ENCODE data around the gene SELENOH.

Gene SELENOH

GRCh38 chr11:57777969-57778317, 36.7 kb downstream of the SELENOH start (continued):
- TF ChIP-seq, protein P1, sequence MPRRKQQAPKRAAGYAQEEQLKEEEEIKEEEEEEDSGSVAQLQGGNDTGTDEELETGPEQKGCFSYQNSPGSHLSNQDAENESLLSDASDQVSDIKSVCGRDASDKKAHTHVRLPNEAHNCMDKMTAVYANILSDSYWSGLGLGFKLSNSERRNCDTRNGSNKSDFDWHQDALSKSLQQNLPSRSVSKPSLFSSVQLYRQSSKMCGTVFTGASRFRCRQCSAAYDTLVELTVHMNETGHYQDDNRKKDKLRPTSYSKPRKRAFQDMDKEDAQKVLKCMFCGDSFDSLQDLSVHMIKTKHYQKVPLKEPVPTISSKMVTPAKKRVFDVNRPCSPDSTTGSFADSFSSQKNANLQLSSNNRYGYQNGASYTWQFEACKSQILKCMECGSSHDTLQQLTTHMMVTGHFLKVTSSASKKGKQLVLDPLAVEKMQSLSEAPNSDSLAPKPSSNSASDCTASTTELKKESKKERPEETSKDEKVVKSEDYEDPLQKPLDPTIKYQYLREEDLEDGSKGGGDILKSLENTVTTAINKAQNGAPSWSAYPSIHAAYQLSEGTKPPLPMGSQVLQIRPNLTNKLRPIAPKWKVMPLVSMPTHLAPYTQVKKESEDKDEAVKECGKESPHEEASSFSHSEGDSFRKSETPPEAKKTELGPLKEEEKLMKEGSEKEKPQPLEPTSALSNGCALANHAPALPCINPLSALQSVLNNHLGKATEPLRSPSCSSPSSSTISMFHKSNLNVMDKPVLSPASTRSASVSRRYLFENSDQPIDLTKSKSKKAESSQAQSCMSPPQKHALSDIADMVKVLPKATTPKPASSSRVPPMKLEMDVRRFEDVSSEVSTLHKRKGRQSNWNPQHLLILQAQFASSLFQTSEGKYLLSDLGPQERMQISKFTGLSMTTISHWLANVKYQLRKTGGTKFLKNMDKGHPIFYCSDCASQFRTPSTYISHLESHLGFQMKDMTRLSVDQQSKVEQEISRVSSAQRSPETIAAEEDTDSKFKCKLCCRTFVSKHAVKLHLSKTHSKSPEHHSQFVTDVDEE (CRISPR knock-in tag; IDR thresholded peaks at IDR 0.05): no peak
- TF ChIP-seq ZFP3 (CRISPR knock-in tag; IDR thresholded peaks at IDR 0.05) (no peak), GLIS3 (CRISPR knock-in tag; IDR thresholded peaks at IDR 0.05) (no peak), ZC3H10 (CRISPR knock-in tag; IDR thresholded peaks at IDR 0.05) (no peak), ESRRG (CRISPR knock-in tag; IDR thresholded peaks at IDR 0.05) (no peak), ZNF8 (CRISPR knock-in tag; IDR thresholded peaks at IDR 0.05) (no peak), CSRNP3 (CRISPR knock-in tag; IDR thresholded peaks at IDR 0.05) (no peak), ISL1 (CRISPR knock-in tag; IDR thresholded peaks at IDR 0.05) (no peak), BACH2 (CRISPR knock-in tag; IDR thresholded peaks at IDR 0.05; ENCODE audit: borderline replicate concordance) (no peak), ARNTL (CRISPR knock-in tag; IDR thresholded peaks at IDR 0.05; ENCODE audit: borderline replicate concordance, low read depth) (no peak), SNAI2 (CRISPR knock-in tag; IDR thresholded peaks at IDR 0.05) (no peak)

DNA sequence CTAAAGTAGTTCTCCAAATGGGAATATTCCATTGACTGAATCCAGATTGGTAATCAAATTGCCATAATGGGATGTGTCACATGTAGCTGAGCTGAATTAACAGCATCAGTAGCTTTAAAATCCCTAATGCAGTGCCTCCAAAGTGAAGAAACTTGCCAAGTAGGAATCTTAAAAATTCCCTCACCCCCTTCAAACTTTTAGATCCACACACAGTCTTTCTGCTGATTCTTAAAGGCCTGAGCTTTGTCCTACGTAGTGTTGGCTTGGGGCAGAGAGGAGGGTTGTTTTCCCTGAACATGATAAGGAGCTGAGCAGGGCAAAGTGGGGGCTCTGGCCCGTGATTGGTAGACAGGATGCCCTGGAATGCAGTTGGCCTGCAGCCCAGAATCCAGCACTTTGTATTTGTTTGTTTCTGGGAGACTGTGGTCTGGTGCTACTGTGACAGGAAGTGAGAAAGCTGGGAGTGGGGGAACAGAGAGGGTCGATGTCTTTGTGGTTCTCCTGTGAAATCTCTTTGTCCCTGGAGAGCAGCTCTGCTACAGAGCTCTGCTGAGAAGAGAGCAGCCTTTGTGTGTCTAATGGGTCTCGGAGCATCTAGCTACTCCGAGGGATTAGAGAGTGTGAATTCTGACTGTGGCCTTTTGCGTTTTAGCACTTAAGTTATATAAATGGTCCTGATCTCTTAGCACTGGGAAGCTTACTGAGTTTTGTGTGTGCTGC, 37.2 kb downstream of the SELENOH start:
- ATAC-seq: peak; percentile 97
- no peak for TF ChIP-seq ZNF565 (CRISPR knock-in tag; conservative IDR thresholded peaks at IDR 0.05; ENCODE audit: low read depth)
- TF ChIP-seq BACH2 (CRISPR knock-in tag; IDR thresholded peaks at IDR 0.05; ENCODE audit: borderline replicate concordance): no peak
- TF ChIP-seq, protein P1 (CRISPR knock-in tag; IDR thresholded peaks at IDR 0.05): 0 out of 2 replicates have a peak, but pooled peaks have one; percentile 36
- no peak; the same call in 1 of the 2 replicates for TF ChIP-seq TCF4 (CRISPR knock-in tag; IDR thresholded peaks at IDR 0.05; ENCODE audit: borderline replicate concordance)
- no peak for TF ChIP-seq CSRNP3 (CRISPR knock-in tag; IDR thresholded peaks at IDR 0.05)
- peak; percentile 57 for TF ChIP-seq ISL1 (CRISPR knock-in tag; IDR thresholded peaks at IDR 0.05)
- 0 out of 2 replicates have a peak, but pooled peaks have one; percentile 38 for TF ChIP-seq ZNF8 (CRISPR knock-in tag; IDR thresholded peaks at IDR 0.05)
- TF ChIP-seq, protein P2, sequence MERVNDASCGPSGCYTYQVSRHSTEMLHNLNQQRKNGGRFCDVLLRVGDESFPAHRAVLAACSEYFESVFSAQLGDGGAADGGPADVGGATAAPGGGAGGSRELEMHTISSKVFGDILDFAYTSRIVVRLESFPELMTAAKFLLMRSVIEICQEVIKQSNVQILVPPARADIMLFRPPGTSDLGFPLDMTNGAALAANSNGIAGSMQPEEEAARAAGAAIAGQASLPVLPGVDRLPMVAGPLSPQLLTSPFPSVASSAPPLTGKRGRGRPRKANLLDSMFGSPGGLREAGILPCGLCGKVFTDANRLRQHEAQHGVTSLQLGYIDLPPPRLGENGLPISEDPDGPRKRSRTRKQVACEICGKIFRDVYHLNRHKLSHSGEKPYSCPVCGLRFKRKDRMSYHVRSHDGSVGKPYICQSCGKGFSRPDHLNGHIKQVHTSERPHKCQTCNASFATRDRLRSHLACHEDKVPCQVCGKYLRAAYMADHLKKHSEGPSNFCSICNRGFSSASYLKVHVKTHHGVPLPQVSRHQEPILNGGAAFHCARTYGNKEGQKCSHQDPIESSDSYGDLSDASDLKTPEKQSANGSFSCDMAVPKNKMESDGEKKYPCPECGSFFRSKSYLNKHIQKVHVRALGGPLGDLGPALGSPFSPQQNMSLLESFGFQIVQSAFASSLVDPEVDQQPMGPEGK (CRISPR knock-in tag; IDR thresholded peaks at IDR 0.05; ENCODE audit: borderline replicate concordance): 0 out of 2 replicates have a peak, but pooled peaks have one; percentile 60
- 0 out of 2 replicates have a peak, but pooled peaks have one; percentile 37 for TF ChIP-seq ZNF70 (CRISPR knock-in tag; IDR thresholded peaks at IDR 0.05)
- no peak for TF ChIP-seq TOX (CRISPR knock-in tag; IDR thresholded peaks at IDR 0.05; ENCODE audit: borderline replicate concordance)

GRCh38 chr11:57779276-57779675, 38.0 kb downstream of the SELENOH start:
- no peak for TF ChIP-seq ZNF70 (CRISPR knock-in tag; IDR thresholded peaks at IDR 0.05)
- TF ChIP-seq SNAI2 (CRISPR knock-in tag; IDR thresholded peaks at IDR 0.05): peak; percentile 72
- ATAC-seq: peak; percentile 56

Data from SK-N-SH treated with all-trans-retinoic acid at 6 μM for 48 hours (cell line).